GM18867 (cell line): ENCODE data around the gene C2orf49.

Source experiments
- ATAC-seq: cut with Tn5 transposase; IDR thresholded peaks from one replicate; pipeline ENCODE4 v1.9.1; 2021; ENCODE audit warnings: mild to moderate bottlenecking, moderate library complexity; ENCODE audit not compliant: unreplicated experiment

C2orf49 gene

GRCh38 chr2:105398336-105399206 is 61.2 kb downstream of the C2orf49 start, which contains the start of gene FHL2:
FHL2 (minus strand) TSS chr2:105399051; CDS start chr2:105386516, 12,535 bp downstream.
- ATAC-seq, result peak; percentile 99
